Measurements from ENCODE around the gene ZFP1. TPM values are rescaled to one million over a fixed set of nuclear protein-coding genes. Genes with fewer than 3 reads are reported as not detected.

Gene ZFP1
- total RNA-seq, 2 experiments from 2014 or later, result 14.8 to 17.3 TPM

DNA sequence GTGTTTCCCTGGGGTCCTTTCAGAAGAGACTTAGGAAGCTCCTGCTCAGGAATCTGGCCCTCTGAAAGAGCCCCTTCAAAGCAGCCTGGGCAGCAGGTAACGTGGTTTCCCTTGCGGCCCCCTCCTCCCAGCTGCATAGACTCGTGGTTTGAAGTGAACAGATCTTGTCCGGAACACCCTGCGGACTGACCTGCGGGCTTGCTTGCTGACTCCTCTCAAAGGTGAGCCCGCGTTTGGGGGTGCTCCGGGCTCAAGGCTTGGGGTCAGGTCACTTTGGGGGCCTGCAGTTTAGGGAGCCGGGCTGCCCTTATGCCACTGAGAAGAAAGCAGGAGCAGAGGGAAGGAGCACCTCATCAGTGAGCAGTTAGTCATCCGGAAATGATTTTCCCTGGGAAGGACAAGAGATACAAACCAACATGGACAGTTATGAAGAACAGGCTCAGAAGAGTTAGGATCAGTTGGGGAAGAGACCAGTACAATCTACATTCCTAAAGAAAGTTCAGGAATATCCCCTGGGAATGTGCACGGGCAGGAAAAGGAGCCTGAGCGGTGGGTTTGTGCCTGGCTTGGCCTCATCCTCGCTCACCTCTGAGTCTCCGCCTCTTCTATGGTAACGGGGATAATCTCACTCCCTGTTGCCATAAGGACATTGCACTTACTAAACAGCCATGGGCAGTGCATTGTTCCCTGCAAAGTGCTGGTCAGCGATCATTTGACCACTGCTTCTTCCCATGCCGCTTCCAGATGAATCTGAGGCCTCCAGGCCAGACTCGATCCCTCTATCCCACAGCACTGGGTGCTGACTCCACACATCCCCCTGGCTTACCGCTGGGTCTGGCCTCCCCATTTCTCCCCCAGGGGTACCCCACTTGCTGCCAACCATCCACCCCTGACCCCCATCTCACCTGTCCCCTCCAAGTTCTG, 41.7 kb upstream of the ZFP1 start:
- Mint-ChIP-seq H3K27me3 (no peaks in the 10 kb centered on the region), H3K4me1 (peaks cover 69% of the 10 kb centered on the region), H3K27ac (peak overlapping the region; percentile 41), H3K9me3 (ENCODE audit: low read depth) (peaks cover 3% of the 10 kb centered on the region), H3K4me3 (peak overlapping the region; percentile 84), H3K36me3 (ENCODE audit: low read depth) (peaks cover 33% of the 10 kb centered on the region)
- intact Hi-C loops (cut with DNase I, micrococcal nuclease), result loop anchor here in 1 of 2 experiments (5.0 kb wide), 1 partner anchor 44 kb away; no protein-coding TSS in a partner anchor
- no peak for ATAC-seq
- no peak for DNase-seq
- ChIA-PET CTCF (interaction anchor here (1.4 kb wide), 1 partner anchor 108 kb away, joined by 5 read pairs; the partner anchor contains the start of gene ZNRF1), POLR2A (no interaction called here)

DNA sequence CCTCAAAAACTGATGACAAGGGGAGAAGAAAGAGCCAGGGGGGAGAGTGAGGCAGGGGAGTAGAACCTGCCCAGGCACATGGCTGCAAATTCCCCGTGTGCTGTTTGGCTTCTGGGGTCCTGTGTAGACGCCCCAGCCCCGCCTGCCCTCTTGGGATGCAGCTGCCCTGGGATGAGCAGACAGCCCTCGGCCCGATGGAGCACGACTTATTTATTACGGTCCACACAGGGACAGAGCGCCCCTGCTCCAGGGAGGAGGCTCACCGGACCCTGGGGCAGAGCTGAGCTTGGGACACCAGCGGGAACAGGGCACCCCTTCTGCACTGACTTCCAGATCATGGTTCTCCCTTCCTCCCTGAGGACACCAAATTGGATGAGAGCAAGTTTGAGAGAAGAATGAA, 40.8 kb upstream of the ZFP1 start:
- CTCF ChIA-PET, result interaction anchor here (6.7 kb wide), 1 partner anchor 110 kb away, joined by 114 read pairs; the partner anchor contains the start of gene ZNRF1
- DNase-seq (no peak), ATAC-seq (no peak)
- POLR2A ChIA-PET, result interaction anchor here (1.1 to 1.7 kb wide), 2 partner anchors 36 to 122 kb away, joined by 4 to 5 read pairs; partner anchors contain the start of gene WDR59
- intact Hi-C loops (cut with DNase I, micrococcal nuclease), result loop anchor here in 1 of 2 experiments (5.0 kb wide), 1 partner anchor 45 kb away; no protein-coding TSS in a partner anchor
- H3K4me1 Mint-ChIP-seq, result peaks cover 70% of the 10 kb centered on the region
- peak overlapping the region; percentile 84 for H3K4me3 Mint-ChIP-seq
- peaks cover 2% of the 10 kb centered on the region for H3K27me3 Mint-ChIP-seq
- peaks cover 3% of the 10 kb centered on the region for H3K9me3 Mint-ChIP-seq (ENCODE audit: low read depth)
- H3K27ac Mint-ChIP-seq, result peak overlapping the region; percentile 41
- H3K36me3 Mint-ChIP-seq (ENCODE audit: low read depth), result peaks cover 33% of the 10 kb centered on the region

DNA sequence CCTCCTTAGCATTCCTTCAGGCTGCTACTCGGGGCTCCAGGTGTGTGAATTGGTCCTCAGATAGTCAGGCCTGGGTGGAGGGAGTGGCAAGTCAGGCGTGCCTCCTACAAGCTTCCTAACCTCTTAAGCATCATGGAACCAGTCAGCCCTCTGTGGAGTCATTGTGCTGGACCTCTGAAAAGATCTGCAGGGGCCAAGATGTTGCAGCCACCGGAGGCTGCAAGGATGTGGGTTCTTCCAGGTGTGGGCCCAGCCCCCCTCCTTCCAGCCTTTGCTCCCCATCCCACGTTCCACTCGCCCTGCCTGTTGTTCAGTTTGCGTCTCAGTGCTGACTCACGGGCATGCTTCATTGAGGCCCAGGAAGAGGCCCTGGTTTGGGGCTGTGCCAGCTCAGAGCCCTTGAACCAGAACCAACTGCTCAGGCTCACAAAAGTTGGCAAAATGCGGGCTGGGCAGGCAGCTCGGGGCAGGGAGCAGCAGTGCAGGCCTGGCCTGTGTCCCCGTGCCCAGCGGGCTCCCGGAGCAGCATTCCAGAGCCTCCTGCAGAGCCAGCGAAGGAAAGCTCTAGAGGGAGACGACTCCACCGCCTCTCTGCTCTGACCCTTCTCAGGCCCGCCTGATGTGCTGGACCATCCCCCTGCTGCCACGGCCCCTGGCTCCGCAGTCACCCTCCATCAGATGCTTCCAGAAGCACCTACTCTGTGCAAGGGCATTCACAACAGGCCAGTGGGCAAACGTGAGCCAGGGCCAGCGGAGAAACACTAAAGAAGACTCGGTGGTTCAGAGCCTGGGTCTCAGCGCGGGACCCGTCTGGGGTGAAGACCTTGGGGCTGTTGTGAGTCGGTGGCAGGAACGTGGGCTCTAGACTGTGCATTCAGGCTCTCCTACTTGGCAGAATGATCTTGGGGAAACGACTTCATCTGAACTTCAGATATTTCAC, 39.3 kb upstream of the ZFP1 start:
- peak overlapping the region; percentile 84 for H3K4me3 Mint-ChIP-seq
- CTCF ChIA-PET, result interaction anchor here (0.6 to 6.7 kb wide), 13 partner anchors 10 to 457 kb away, joined by 3 to 114 read pairs (median 5); partner anchors contain the start of genes GABARAPL2, WDR59 and ZNRF1
- peak; percentile 70 for ATAC-seq
- DNase-seq, result peak; percentile 95
- H3K36me3 Mint-ChIP-seq (ENCODE audit: low read depth), result peaks cover 26% of the 10 kb centered on the region
- intact Hi-C loops (cut with DNase I, micrococcal nuclease), result loop anchor here (1.0 to 5.0 kb wide), 3 partner anchors 10 to 47 kb away; no protein-coding TSS in a partner anchor
- H3K27me3 Mint-ChIP-seq, result peaks cover 6% of the 10 kb centered on the region
- H3K9me3 Mint-ChIP-seq (ENCODE audit: low read depth), result peaks cover 2% of the 10 kb centered on the region
- POLR2A ChIA-PET, result interaction anchor here (0.5 to 3.9 kb wide), 5 partner anchors 10 to 124 kb away, joined by 3 to 23 read pairs (median 6); partner anchors contain the start of genes WDR59 and ZNRF1
- peak overlapping the region; percentile 92 for H3K27ac Mint-ChIP-seq
- peaks cover 68% of the 10 kb centered on the region for H3K4me1 Mint-ChIP-seq

DNA sequence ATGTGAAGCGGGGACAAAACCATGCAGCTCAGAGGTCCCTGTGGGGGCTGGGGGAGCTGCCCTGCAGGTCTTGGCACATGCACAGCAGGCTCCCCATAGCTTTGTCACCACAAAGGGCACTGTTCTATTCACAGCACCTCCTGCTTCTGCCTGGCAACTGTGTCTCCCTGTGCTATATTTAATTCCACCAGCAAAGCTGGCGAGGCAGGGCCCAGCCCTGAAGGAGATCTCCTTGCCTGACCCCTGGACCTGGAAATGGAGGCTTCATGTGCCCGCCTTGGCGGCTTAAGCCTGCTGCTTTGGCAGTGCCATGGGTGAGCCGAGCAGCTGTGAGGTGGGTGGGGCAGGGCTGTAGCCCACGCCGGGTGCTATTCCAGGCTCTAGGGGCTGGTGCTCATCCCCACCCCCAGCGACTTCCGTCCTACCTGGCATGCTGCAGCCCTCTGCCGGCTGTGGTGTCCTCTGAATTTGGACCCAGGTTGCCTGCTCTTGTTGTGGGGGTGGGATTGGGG, 38.5 kb upstream of the ZFP1 start:
- H3K9me3 Mint-ChIP-seq (ENCODE audit: low read depth), result no peaks in the 10 kb centered on the region
- H3K4me3 Mint-ChIP-seq, result peak overlapping the region; percentile 84
- CTCF ChIA-PET, result interaction anchor here (0.5 to 6.7 kb wide), 12 partner anchors 9 to 456 kb away, joined by 3 to 114 read pairs (median 6); partner anchors contain the start of genes GABARAPL2, WDR59 and ZNRF1
- intact Hi-C loops (cut with DNase I, micrococcal nuclease), result loop anchor here (1.0 to 10.0 kb wide), 6 partner anchors 11 to 409 kb away; partner anchors contain the start of gene MLKL (in 2 of the 2)
- ATAC-seq, result no peak
- H3K36me3 Mint-ChIP-seq (ENCODE audit: low read depth), result peaks cover 22% of the 10 kb centered on the region
- peak; percentile 54 for DNase-seq
- peaks cover 68% of the 10 kb centered on the region for H3K4me1 Mint-ChIP-seq
- POLR2A ChIA-PET, result interaction anchor here (0.7 to 3.9 kb wide), 2 partner anchors 11 to 111 kb away, joined by 3 to 23 read pairs; partner anchors contain the start of gene ZNRF1
- peak overlapping the region; percentile 92 for H3K27ac Mint-ChIP-seq
- peaks cover 6% of the 10 kb centered on the region for H3K27me3 Mint-ChIP-seq

DNA sequence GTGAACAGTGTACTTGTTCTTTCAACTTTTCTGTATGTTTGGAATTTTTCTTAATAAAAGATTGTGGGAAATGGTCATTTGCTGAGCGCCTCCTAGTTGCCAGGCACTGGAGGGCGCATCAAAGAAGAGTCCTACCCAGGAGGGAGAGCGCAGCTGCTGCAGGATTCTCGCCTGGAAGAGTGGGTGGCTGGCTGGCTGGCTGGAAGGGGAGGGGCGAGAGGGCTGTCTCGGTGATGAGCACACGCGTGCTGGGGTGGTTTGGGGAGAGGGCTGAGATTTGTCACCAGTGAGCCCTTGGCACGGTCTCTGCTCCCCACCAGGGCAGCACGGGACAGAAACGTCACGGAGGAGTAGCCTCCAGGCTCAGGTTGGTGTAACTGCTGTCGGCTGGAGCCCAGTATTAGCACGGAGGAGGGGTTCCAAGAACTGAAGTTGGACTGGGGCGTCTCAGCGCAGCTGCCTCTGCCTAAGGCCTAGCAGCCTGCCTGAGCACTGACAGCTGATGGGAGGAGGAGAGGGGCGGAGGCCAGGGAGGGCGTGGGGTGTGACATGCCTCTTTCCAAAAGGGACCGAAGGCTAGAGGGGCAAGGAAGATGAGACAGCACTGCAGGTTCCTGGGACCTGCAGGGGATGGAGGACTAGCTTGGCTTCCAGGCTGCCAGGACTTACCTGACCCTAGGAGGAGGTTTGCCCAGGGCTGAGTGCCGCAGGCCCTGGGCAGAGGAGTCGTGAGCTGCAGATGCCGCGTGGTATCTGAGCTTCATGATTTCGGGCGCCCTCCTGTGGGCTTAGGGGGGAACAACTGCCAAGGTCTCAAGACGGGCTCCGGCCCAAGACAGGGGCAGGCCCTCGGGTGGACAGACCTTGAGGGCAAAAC, 37.4 kb upstream of the ZFP1 start:
- ChIA-PET CTCF (interaction anchor here (0.5 to 6.7 kb wide), 38 partner anchors 8 to 370 kb away, joined by 3 to 114 read pairs (median 5); partner anchors contain the start of genes WDR59, ZFP1 and ZNRF1), POLR2A (interaction anchor here (0.8 to 3.9 kb wide), 8 partner anchors 12 to 175 kb away, joined by 3 to 23 read pairs (median 6); partner anchors contain the start of genes WDR59 and ZNRF1)
- H3K4me1 Mint-ChIP-seq, result peaks cover 63% of the 10 kb centered on the region
- intact Hi-C loops (cut with DNase I, micrococcal nuclease), result loop anchor here (1.0 to 10.0 kb wide), 9 partner anchors 36 to 410 kb away; partner anchors contain the start of genes MLKL (in 2 of the 2), WDR59 (in 2 of the 2) and ZFP1 (in 1 of the 2)
- peak; percentile 67 for ATAC-seq
- no peaks in the 10 kb centered on the region for H3K9me3 Mint-ChIP-seq (ENCODE audit: low read depth)
- peaks cover 6% of the 10 kb centered on the region for H3K27me3 Mint-ChIP-seq
- peaks cover 22% of the 10 kb centered on the region for H3K36me3 Mint-ChIP-seq (ENCODE audit: low read depth)
- DNase-seq, result peak; percentile 93
- peak overlapping the region; percentile 84 for H3K4me3 Mint-ChIP-seq
- peak overlapping the region; percentile 92 for H3K27ac Mint-ChIP-seq

DNA sequence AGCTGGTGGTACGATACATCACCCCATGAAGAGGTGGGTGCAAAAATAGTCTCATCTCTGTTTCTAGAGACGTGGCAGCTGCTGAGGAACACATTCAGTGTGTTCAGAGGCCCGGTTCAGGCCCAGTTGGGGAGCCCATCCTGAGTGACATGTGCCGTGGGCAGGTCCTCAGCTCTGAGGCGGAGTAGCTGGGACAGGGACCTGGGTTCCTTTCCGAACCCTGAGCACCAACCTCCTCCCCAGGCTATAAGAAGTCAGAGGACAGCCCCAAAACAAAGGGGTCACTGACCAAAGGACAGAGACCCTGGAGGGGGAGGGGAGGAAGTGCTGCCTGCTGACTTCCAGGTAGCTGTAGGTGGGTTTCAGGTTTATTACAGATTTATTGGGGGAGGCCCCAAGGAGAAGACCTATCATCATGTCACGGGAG, 36.8 kb upstream of the ZFP1 start:
- Mint-ChIP-seq H3K4me1 (peaks cover 58% of the 10 kb centered on the region), H3K27ac (peak overlapping the region; percentile 92), H3K36me3 (ENCODE audit: low read depth) (peaks cover 18% of the 10 kb centered on the region), H3K27me3 (peaks cover 6% of the 10 kb centered on the region), H3K4me3 (peak overlapping the region; percentile 84), H3K9me3 (ENCODE audit: low read depth) (no peaks in the 10 kb centered on the region)
- peak; percentile 7 for ATAC-seq
- CTCF ChIA-PET, result interaction anchor here (0.6 to 6.7 kb wide), 34 partner anchors 8 to 370 kb away, joined by 3 to 114 read pairs (median 5); partner anchors contain the start of genes WDR59, ZFP1 and ZNRF1
- DNase-seq, result no peak
- POLR2A ChIA-PET, result interaction anchor here (0.8 to 3.9 kb wide), 9 partner anchors 12 to 176 kb away, joined by 3 to 23 read pairs (median 6); partner anchors contain the start of genes WDR59 and ZNRF1
- intact Hi-C loops (cut with DNase I, micrococcal nuclease), result loop anchor here (1.0 to 10.0 kb wide), 8 partner anchors 36 to 411 kb away; partner anchors contain the start of genes MLKL (in 2 of the 2), WDR59 (in 2 of the 2) and ZFP1 (in 1 of the 2)

DNA sequence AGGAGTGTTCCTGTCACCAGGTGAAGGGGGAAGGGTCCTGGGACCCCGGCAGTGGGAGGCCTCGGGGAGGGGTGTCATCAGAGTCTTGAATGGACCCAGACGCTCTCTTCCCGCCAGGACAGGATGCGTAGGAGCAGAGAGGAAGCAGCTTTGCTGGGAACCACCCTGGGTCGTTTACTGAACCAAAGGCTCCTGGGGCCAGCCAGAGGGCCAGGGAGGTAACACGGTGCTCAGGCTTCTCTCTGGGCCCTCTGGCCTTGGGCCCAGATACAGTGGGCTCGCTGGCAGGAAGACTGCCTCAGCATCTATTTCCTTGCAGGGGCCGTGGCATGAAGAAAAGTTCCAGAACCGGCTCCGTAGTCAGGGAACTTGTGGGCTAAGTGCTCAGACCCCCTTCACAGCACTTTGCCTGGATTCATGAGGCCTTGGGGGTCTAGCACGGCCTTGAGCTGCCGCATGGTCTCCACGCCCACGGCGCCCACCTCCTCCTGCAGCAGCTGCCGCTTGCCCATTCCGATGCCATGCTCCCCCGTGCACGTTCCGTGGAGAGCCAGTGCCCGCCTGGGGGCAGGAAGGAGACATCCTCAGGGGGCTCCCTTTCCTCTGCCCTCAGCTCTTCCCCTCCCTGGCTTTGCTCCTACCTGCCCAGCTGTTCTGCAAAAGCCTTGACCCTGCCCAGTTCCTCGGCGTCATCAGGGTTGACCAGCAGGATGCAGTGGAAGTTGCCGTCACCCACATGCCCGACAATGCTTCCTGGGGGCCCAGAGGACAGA, 36.2 kb upstream of the ZFP1 start:
- Mint-ChIP-seq H3K9me3 (ENCODE audit: low read depth) (no peaks in the 10 kb centered on the region), H3K27ac (peak overlapping the region; percentile 92), H3K4me3 (peak overlapping the region; percentile 84), H3K36me3 (ENCODE audit: low read depth) (peaks cover 12% of the 10 kb centered on the region), H3K4me1 (peaks cover 53% of the 10 kb centered on the region), H3K27me3 (peaks cover 6% of the 10 kb centered on the region)
- ChIA-PET POLR2A (interaction anchor here (0.9 to 3.9 kb wide), 6 partner anchors 13 to 176 kb away, joined by 3 to 23 read pairs (median 8); partner anchors contain the start of genes WDR59 and ZNRF1), CTCF (interaction anchor here (0.7 to 6.7 kb wide), 25 partner anchors 7 to 128 kb away, joined by 3 to 114 read pairs (median 7); partner anchors contain the start of genes WDR59, ZFP1 and ZNRF1)
- DNase-seq (no peak), ATAC-seq (no peak)
- intact Hi-C loops (cut with DNase I, micrococcal nuclease), result loop anchor here (1.0 to 10.0 kb wide), 8 partner anchors 36 to 411 kb away; partner anchors contain the start of genes MLKL (in 2 of the 2), WDR59 (in 2 of the 2) and ZFP1 (in 1 of the 2)

DNA sequence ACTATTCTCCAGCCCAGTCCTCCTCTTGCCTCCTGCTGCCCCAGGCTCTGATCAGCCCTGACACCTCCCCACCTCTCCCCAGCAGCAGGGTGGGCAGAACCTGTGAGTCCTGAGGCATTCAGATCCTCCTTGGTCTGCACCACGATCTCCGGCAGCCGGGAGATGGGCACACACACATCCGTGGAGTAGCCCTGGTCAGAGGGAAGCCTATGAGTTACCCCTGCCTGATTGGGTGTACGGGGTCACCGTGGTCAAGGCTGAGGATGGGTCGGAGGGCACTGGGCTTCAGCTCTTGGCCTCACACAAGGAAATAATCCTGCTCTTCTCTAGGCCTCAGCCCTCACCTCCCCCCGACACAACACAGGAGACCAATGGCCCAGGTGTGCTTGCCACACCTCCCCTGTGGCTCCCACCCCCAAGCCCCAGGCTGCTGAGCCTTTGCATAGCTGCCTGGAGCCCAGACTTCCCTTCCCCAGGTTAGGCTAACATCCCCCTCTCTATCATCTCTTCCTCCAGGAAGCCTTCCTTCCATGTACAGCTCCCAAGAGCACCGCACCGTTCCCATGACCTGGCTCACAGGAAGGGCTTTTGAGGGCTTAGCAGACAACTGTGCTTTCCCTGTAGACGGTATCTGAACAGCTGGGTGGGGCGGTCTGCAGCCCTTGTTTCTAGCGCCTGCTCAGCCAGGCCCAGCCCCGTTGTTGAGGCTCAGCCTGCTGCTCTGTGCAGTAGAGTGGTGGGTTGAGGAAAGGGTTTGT, 35.4 kb upstream of the ZFP1 start:
- intact Hi-C loops (cut with DNase I, micrococcal nuclease), result loop anchor here (5.0 to 10.0 kb wide), 2 partner anchors 176 to 408 kb away; partner anchors contain the start of gene MLKL (in 1 of the 2)
- DNase-seq, result no peak
- Mint-ChIP-seq H3K36me3 (ENCODE audit: low read depth) (peaks cover 11% of the 10 kb centered on the region), H3K4me1 (peaks cover 47% of the 10 kb centered on the region), H3K9me3 (ENCODE audit: low read depth) (no peaks in the 10 kb centered on the region), H3K27ac (peak overlapping the region; percentile 58), H3K27me3 (peaks cover 6% of the 10 kb centered on the region), H3K4me3 (no peak overlapping the region)
- ATAC-seq, result no peak
- ChIA-PET POLR2A (interaction anchor here (0.6 to 1.4 kb wide), 2 partner anchors 114 to 161 kb away, joined by 3 to 4 read pairs; partner anchors contain the start of gene ZNRF1), CTCF (interaction anchor here (0.5 to 6.7 kb wide), 10 partner anchors 14 to 627 kb away, joined by 3 to 114 read pairs (median 4); partner anchors contain the start of genes ZFP1 and ZNRF1)
